IPS-18a (cell line): ENCODE measurements around the gene EGF.

Source experiments
- H3K27ac ChIP-seq: one replicate; pipeline ENCODE4 v1.5.1; 2013; ENCODE audit warnings: low read length
- H3K27me3 ChIP-seq: one replicate; pipeline ENCODE4 v1.6.1; 2013; ENCODE audit warnings: mild to moderate bottlenecking, low read length; ENCODE audit not compliant: control insufficient read depth, insufficient read depth
- H3K36me3 ChIP-seq: one replicate; pipeline ENCODE4 v1.6.1; 2013; ENCODE audit warnings: low read depth, low read length; ENCODE audit not compliant: control insufficient read depth
- H3K4me1 ChIP-seq: one replicate; pipeline ENCODE4 v1.6.1; 2013; ENCODE audit warnings: low read depth, low read length; ENCODE audit not compliant: control insufficient read depth
- H3K4me3 ChIP-seq: one replicate; pipeline ENCODE4 v1.5.1; 2013; ENCODE audit warnings: low read length
- H3K9ac ChIP-seq: one replicate; pipeline ENCODE4 v1.6.1; 2013; ENCODE audit warnings: mild to moderate bottlenecking, low read length, moderate library complexity
- H3K9me3 ChIP-seq: one replicate; pipeline ENCODE4 v1.6.1; 2013; ENCODE audit warnings: low read depth, low read length; ENCODE audit not compliant: control insufficient read depth

Gene EGF

DNA sequence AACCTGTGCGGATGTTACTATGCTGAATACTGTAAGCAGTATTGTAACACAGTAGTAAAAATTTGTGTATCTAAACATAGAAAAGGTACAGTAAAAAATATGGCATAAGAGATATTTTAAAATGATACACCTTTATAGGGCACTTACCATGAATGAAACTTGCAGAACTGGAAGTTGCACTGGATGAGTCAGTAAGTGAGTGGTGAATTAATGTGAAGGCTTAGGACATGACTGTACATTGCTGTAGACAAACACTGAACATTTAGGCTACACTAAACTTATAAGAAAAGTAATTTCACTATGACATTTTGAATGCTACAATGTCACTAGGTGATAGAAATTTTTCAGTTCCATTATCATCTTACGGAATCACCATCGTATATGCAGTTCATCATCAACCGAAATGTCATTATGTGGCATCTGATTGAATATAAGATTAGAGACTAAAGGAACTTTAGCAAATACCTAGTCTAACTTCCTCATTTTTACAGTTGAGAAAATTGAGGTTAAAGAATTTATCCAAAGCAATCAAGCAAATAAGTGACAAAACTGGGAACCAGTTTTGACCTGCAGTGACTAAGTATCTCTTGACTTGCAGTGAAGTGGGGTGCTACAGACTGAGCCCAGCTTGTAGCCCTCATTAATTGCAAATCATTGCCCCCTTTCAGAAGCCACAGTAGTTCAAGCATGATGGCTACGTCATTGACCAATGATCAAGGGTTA lies 55.3 kb downstream of the EGF start:
- peaks cover 14% of the 10 kb centered on the region for H3K4me1 ChIP-seq
- no peak overlapping the region for H3K9ac ChIP-seq
- no peaks in the 10 kb centered on the region for H3K9me3 ChIP-seq
- H3K4me3 ChIP-seq, result no peak overlapping the region
- no peak overlapping the region for H3K27ac ChIP-seq
- H3K36me3 ChIP-seq, result no peaks in the 10 kb centered on the region
- no peaks in the 10 kb centered on the region for H3K27me3 ChIP-seq

GRCh38 chr4:109969087-109969486 lies 56.4 kb downstream of the EGF start:
- no peak overlapping the region for H3K9ac ChIP-seq
- H3K27me3 ChIP-seq, result no peaks in the 10 kb centered on the region
- H3K36me3 ChIP-seq, result no peaks in the 10 kb centered on the region
- H3K4me1 ChIP-seq, result peaks cover 21% of the 10 kb centered on the region
- H3K4me3 ChIP-seq, result no peak overlapping the region
- no peaks in the 10 kb centered on the region for H3K9me3 ChIP-seq
- H3K27ac ChIP-seq, result no peak overlapping the region

DNA sequence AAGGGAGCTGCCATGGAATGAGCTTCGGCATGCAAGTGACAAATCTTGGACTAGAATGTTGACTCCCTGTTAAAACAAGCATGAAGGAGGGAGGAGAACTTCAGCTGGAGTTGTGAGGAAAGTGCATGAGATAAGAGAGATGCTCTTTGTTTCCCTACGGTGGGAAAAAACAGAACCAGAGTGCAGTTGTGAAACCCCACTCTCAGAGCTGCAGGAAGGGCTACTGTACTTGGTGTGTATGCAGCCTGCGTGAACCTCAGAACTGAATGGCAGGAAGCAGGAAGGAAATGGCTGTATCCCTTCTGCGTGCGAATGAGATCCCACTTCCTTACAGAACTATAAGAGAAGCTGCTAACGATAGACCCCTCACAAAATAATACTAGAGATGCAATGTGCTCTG lies 57.2 kb downstream of the EGF start:
- Histone ChIP-seq H3K4me3 (no peak overlapping the region), H3K27ac (no peak overlapping the region), H3K9me3 (no peaks in the 10 kb centered on the region)

GRCh38 chr4:109972786-109973528 lies 60.3 kb downstream of the EGF start:
- no peaks in the 10 kb centered on the region for H3K27me3 ChIP-seq
- no peaks in the 10 kb centered on the region for H3K9me3 ChIP-seq
- no peaks in the 10 kb centered on the region for H3K36me3 ChIP-seq
- H3K4me3 ChIP-seq, result peak overlapping the region; percentile 26
- H3K27ac ChIP-seq, result no peak overlapping the region
- H3K9ac ChIP-seq, result no peak overlapping the region
- H3K4me1 ChIP-seq, result peaks cover 21% of the 10 kb centered on the region

More for the DNA sequence above, 57.2 kb downstream of the EGF start:
- Histone ChIP-seq H3K27me3 (no peaks in the 10 kb centered on the region), H3K36me3 (no peaks in the 10 kb centered on the region), H3K4me1 (peaks cover 21% of the 10 kb centered on the region), H3K9ac (no peak overlapping the region)

DNA sequence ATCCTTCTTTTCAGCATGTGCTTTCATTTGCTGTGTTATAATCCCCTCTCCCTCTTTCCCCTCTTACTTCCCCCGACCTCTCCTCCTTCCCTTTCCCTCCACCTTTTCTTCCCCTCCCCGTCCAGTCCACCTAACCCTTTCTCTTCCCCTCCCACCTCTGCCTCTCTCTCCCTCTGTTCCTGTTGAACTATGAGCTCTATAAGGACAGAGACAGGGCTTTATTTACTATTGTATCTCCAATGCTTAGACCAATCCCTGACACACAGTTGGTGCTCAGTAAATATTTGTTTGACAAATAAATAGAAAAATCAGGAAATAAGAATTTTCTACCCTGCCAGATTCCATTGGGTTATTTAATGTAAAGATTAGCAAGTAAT lies 60.8 kb downstream of the EGF start:
- Histone ChIP-seq H3K4me3 (peak overlapping the region; percentile 26), H3K9me3 (no peaks in the 10 kb centered on the region), H3K27me3 (no peaks in the 10 kb centered on the region), H3K9ac (no peak overlapping the region), H3K4me1 (peaks cover 21% of the 10 kb centered on the region), H3K27ac (no peak overlapping the region), H3K36me3 (no peaks in the 10 kb centered on the region)

DNA sequence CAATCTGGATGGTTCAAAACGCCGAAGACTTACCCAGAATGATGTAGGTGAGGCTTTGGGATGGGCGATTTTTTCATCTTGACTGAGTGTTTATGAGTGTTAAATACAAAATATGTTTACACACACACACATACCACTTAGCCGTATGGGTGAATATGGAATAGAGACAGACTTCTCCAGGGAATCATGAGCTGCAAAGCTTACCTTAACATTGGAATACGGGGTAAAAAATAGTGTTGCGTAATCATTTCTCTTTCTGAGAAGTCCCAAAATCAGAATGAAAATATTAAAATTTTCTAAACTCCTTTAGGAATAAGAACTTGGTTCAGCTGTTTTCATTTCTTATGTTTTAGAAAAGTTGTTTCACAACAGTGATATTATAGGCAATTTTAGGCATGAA lies 63.5 kb downstream of the EGF start:
- Histone ChIP-seq H3K4me3 (no peak overlapping the region), H3K9me3 (no peaks in the 10 kb centered on the region), H3K27me3 (no peaks in the 10 kb centered on the region), H3K27ac (no peak overlapping the region), H3K9ac (no peak overlapping the region), H3K4me1 (peaks cover 21% of the 10 kb centered on the region), H3K36me3 (no peaks in the 10 kb centered on the region)

GRCh38 chr4:109977854-109978501 lies 65.3 kb downstream of the EGF start:
- H3K27me3 ChIP-seq, result no peaks in the 10 kb centered on the region

DNA sequence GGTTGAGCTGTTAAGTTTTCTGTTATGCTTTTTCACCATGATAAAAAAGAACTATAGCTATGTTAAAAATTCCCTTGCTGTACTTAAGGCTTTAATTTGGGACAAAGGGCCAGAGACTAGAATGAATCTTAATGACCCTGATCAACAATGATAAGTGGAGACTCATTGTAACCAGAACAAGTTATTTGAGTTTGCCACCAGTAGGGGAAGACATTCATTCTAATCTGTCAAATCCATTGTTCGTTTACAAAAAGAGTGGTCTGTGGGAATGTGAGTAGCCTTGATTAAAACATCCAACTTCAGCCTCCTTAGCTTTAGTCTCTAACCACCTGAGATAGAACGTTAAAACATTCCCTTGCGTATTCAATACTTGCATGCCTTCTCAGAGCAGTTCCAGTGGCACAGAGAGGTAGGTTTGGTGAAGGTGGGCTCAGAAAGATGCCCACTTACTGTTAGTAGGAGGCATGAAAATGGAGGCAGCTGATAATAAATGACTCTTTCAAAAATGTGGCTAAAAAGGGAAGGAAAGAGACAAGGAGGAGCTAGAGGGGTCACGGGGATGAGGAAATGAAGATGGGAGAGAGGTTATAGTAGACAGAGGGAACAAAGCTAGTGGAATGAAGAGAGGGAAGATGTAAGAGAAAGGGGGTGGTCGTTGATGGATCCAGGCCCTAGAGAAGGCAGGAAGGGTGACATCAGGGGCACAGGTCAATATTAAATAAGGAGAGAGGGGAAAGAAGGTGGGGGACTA lies 66.2 kb downstream of the EGF start:
- Histone ChIP-seq H3K27me3 (no peaks in the 10 kb centered on the region), H3K9ac (no peak overlapping the region), H3K4me3 (no peak overlapping the region), H3K9me3 (no peaks in the 10 kb centered on the region), H3K27ac (no peak overlapping the region), H3K4me1 (no peaks in the 10 kb centered on the region), H3K36me3 (no peaks in the 10 kb centered on the region)

More at GRCh38 chr4:109977854-109978501, 65.3 kb downstream of the EGF start:
- H3K4me3 ChIP-seq, result no peak overlapping the region
- no peaks in the 10 kb centered on the region for H3K9me3 ChIP-seq
- H3K4me1 ChIP-seq, result peaks cover 7% of the 10 kb centered on the region
- H3K9ac ChIP-seq, result no peak overlapping the region
- H3K36me3 ChIP-seq, result no peaks in the 10 kb centered on the region
- no peak overlapping the region for H3K27ac ChIP-seq

DNA sequence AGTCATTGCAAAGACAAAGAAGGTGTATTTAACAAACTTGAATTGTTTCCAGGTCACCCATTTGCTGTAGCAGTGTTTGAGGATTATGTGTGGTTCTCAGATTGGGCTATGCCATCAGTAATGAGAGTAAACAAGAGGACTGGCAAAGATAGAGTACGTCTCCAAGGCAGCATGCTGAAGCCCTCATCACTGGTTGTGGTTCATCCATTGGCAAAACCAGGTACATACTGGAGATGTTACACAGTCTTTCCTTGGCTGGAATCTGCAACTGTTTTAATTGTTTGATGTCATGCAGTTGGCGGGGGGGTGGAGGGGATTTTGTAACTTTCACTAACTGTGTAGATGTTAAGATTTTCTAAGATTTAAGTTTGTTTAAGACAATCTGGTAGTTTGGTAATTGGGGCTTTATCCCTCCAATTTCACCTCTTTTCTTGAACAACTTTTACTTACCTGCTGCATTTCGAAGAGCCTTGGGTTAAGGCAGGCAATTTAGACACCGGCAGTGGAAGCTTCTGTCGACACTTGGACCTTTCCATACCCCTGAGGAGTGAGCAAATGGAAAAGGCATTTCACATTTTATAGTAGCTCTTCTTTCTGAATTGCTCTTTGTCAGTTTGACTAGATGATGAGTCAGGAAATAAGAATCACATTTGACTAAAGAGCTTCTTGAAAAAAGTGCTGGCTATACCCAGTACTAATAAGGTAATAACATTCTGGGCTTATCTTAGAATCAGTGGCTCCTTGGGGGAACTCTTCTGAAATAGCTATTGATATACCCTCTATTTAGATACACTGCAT lies 67.4 kb downstream of the EGF start:
- H3K27ac ChIP-seq, result no peak overlapping the region

GRCh38 chr4:109981936-109982335 lies 69.3 kb downstream of the EGF start:
- H3K9me3 ChIP-seq, result no peaks in the 10 kb centered on the region
- H3K4me1 ChIP-seq, result no peaks in the 10 kb centered on the region
- no peaks in the 10 kb centered on the region for H3K27me3 ChIP-seq
- no peaks in the 10 kb centered on the region for H3K36me3 ChIP-seq
- H3K9ac ChIP-seq, result no peak overlapping the region
- H3K27ac ChIP-seq, result no peak overlapping the region
- H3K4me3 ChIP-seq, result no peak overlapping the region

More for the DNA sequence above, 67.4 kb downstream of the EGF start:
- no peaks in the 10 kb centered on the region for H3K36me3 ChIP-seq
- H3K9ac ChIP-seq, result no peak overlapping the region
- no peaks in the 10 kb centered on the region for H3K27me3 ChIP-seq
- H3K9me3 ChIP-seq, result no peaks in the 10 kb centered on the region
- no peaks in the 10 kb centered on the region for H3K4me1 ChIP-seq
- H3K4me3 ChIP-seq, result no peak overlapping the region
